Measurements from ENCODE around the gene TPK1. TPM values are rescaled to one million over a fixed set of nuclear protein-coding genes. Genes with fewer than 3 reads are reported as not detected.
A peak's percentile ranks its signal among the peaks of the same experiment; 100 is the strongest.

TPK1 gene
- total and polyA plus RNA-seq, 7 experiments from 2014 or later = 18.2 to 32.9 (median 26.3) TPM

GRCh38 chr7:144518360-144518759 lies 317.5 kb downstream of the TPK1 start:
- H3K9me3 Mint-ChIP-seq = no peaks in the 10 kb centered on the region
- no peak for DNase-seq
- no peak overlapping the region for H3K27ac ChIP-seq (ENCODE audit: low read depth, low read length)
- ChIA-PET POLR2A (interaction anchor here (0.6 kb wide), 1 partner anchor 131 kb away, joined by 3 read pairs; no protein-coding TSS in a partner anchor), CTCF (no interaction called here)
- H3K4me1 Mint-ChIP-seq = peaks cover 0 to 41% (median 25%) of the 10 kb centered on the region in 7 donors
- H3K27me3 Mint-ChIP-seq = no peaks in the 10 kb centered on the region
- H3K27ac Mint-ChIP-seq = peak overlapping the region in 1 of 9 donors; percentile 20
- intact Hi-C loops (cut with micrococcal nuclease) = loop anchor here in 1 of 2 donors (10.0 kb wide), 1 partner anchor 1566 kb away; no protein-coding TSS in a partner anchor
- H3K9me3 ChIP-seq (ENCODE audit: control insufficient read depth in 2 of 3, low read length in 3 of 3) = no peaks in the 10 kb centered on the region
- no peak overlapping the region for H3K4me3 ChIP-seq (ENCODE audit: low read length)
- peaks cover 0 to 14% (median 10%) of the 10 kb centered on the region in 5 donors for H3K36me3 Mint-ChIP-seq
- no peaks in the 10 kb centered on the region for H3K36me3 ChIP-seq (ENCODE audit: control insufficient read depth in 2 of 3, insufficient read depth in 3 of 3, low read length in 3 of 3)
- H3K27me3 ChIP-seq (ENCODE audit: control insufficient read depth in 2 of 2, insufficient read depth in 2 of 2, low read length in 2 of 2) = no peaks in the 10 kb centered on the region
- no peak overlapping the region for H3K4me3 Mint-ChIP-seq
- H3K4me1 ChIP-seq (ENCODE audit: control insufficient read depth in 2 of 2, insufficient read depth in 2 of 2, low read length in 2 of 2) = no peaks in the 10 kb centered on the region
- no peak for ATAC-seq

GRCh38 chr7:144517749-144518148 lies 318.1 kb downstream of the TPK1 start:
- peak in 5 of 9 donors; percentile 8 to 29 (median 14) for DNase-seq
- intact Hi-C loops (cut with micrococcal nuclease) = loop anchor here in 1 of 2 donors (10.0 kb wide), 1 partner anchor 1567 kb away; no protein-coding TSS in a partner anchor
- no peak overlapping the region for H3K4me3 Mint-ChIP-seq
- no peak for ATAC-seq
- H3K4me1 ChIP-seq (ENCODE audit: control insufficient read depth in 2 of 2, insufficient read depth in 2 of 2, low read length in 2 of 2) = no peaks in the 10 kb centered on the region
- H3K9me3 ChIP-seq (ENCODE audit: control insufficient read depth in 2 of 3, low read length in 3 of 3) = no peaks in the 10 kb centered on the region
- no peak overlapping the region for H3K27ac ChIP-seq (ENCODE audit: low read depth, low read length)
- no peaks in the 10 kb centered on the region for H3K9me3 Mint-ChIP-seq
- no peak overlapping the region for H3K4me3 ChIP-seq (ENCODE audit: low read length)
- no peaks in the 10 kb centered on the region for H3K27me3 ChIP-seq (ENCODE audit: control insufficient read depth in 2 of 2, insufficient read depth in 2 of 2, low read length in 2 of 2)
- peaks cover 0 to 41% (median 25%) of the 10 kb centered on the region in 7 donors for H3K4me1 Mint-ChIP-seq
- ChIA-PET POLR2A (interaction anchor here (0.6 kb wide), 1 partner anchor 130 kb away, joined by 3 read pairs; no protein-coding TSS in a partner anchor), CTCF (no interaction called here)
- peaks cover 0 to 14% (median 10%) of the 10 kb centered on the region in 5 donors for H3K36me3 Mint-ChIP-seq
- no peaks in the 10 kb centered on the region for H3K27me3 Mint-ChIP-seq
- H3K27ac Mint-ChIP-seq = no peak overlapping the region
- H3K36me3 ChIP-seq (ENCODE audit: control insufficient read depth in 2 of 3, insufficient read depth in 3 of 3, low read length in 3 of 3) = no peaks in the 10 kb centered on the region

- Mint-ChIP-seq H3K4me1 (peaks cover 0 to 37% (median 25%) of the 10 kb centered on the region in 7 donors), H3K27me3 (no peaks in the 10 kb centered on the region), H3K27ac (peak overlapping the region in 2 of 9 donors; percentile 32 to 76), H3K9me3 (no peaks in the 10 kb centered on the region), H3K4me3 (no peak overlapping the region), H3K36me3 (peaks cover 0 to 10% (median 5%) of the 10 kb centered on the region in 5 donors)
- H3K36me3 ChIP-seq (ENCODE audit: control insufficient read depth in 2 of 3, insufficient read depth in 3 of 3, low read length in 3 of 3) = no peaks in the 10 kb centered on the region
- H3K27ac ChIP-seq (ENCODE audit: low read depth, low read length) = no peak overlapping the region
- ATAC-seq (no peak), DNase-seq (no peak)
- H3K4me3 ChIP-seq (ENCODE audit: low read length) = no peak overlapping the region
- ChIA-PET CTCF (interaction anchor here (0.7 kb wide), 1 partner anchor 107 kb away, joined by 3 read pairs; no protein-coding TSS in a partner anchor), POLR2A (no interaction called here)
- H3K9me3 ChIP-seq (ENCODE audit: control insufficient read depth in 2 of 3, low read length in 3 of 3) = no peaks in the 10 kb centered on the region
- intact Hi-C loops (cut with micrococcal nuclease) = loop anchor here in 1 of 2 donors (10.0 kb wide), 1 partner anchor 1568 kb away; no protein-coding TSS in a partner anchor
- H3K27me3 ChIP-seq (ENCODE audit: control insufficient read depth in 2 of 2, insufficient read depth in 2 of 2, low read length in 2 of 2) = no peaks in the 10 kb centered on the region
- H3K4me1 ChIP-seq (ENCODE audit: control insufficient read depth in 2 of 2, insufficient read depth in 2 of 2, low read length in 2 of 2) = no peaks in the 10 kb centered on the region
Observed at GRCh38 chr7:144516729-144517525, 318.9 kb downstream of the TPK1 start.

GRCh38 chr7:144513334-144513733 lies 322.5 kb downstream of the TPK1 start:
- H3K9me3 Mint-ChIP-seq = no peaks in the 10 kb centered on the region
- CTCF ChIA-PET = no interaction called here
- no peak for ATAC-seq

GRCh38 chr7:144510621-144511020 lies 325.2 kb downstream of the TPK1 start:
- ChIA-PET POLR2A (no interaction called here), CTCF (no interaction called here)
- H3K4me3 ChIP-seq (ENCODE audit: low read length) = no peak overlapping the region
- no peak for DNase-seq
- H3K27me3 Mint-ChIP-seq = no peaks in the 10 kb centered on the region
- peaks cover 0 to 37% (median 27%) of the 10 kb centered on the region in 5 donors for H3K36me3 Mint-ChIP-seq
- H3K4me1 Mint-ChIP-seq = peaks cover 0 to 6% (median 0%) of the 10 kb centered on the region in 7 donors
- no peak overlapping the region for H3K27ac Mint-ChIP-seq
- H3K4me1 ChIP-seq (ENCODE audit: control insufficient read depth in 2 of 2, insufficient read depth in 2 of 2, low read length in 2 of 2) = no peaks in the 10 kb centered on the region
- H3K27me3 ChIP-seq (ENCODE audit: control insufficient read depth in 2 of 2, insufficient read depth in 2 of 2, low read length in 2 of 2) = no peaks in the 10 kb centered on the region
- H3K9me3 ChIP-seq (ENCODE audit: control insufficient read depth in 2 of 3, low read length in 3 of 3) = no peaks in the 10 kb centered on the region
- H3K36me3 ChIP-seq (ENCODE audit: control insufficient read depth in 2 of 3, insufficient read depth in 3 of 3, low read length in 3 of 3) = no peaks in the 10 kb centered on the region
- no peak overlapping the region for H3K4me3 Mint-ChIP-seq
- intact Hi-C loops (cut with micrococcal nuclease) = loop anchor here in 1 of 2 donors (10.0 kb wide), 1 partner anchor 1574 kb away; no protein-coding TSS in a partner anchor
- no peak overlapping the region for H3K27ac ChIP-seq (ENCODE audit: low read depth, low read length)
- no peak for ATAC-seq
- H3K9me3 Mint-ChIP-seq = peaks cover 0 to 8% (median 0%) of the 10 kb centered on the region in 11 donors

More at GRCh38 chr7:144513334-144513733, 322.5 kb downstream of the TPK1 start:
- H3K27me3 ChIP-seq (ENCODE audit: control insufficient read depth in 2 of 2, insufficient read depth in 2 of 2, low read length in 2 of 2) = no peaks in the 10 kb centered on the region
- DNase-seq = peak in 1 of 9 donors; percentile 7
- Mint-ChIP-seq H3K27me3 (no peaks in the 10 kb centered on the region), H3K4me1 (peaks cover 1 to 18% (median 8%) of the 10 kb centered on the region in 7 donors), H3K36me3 (peaks cover 0 to 16% (median 12%) of the 10 kb centered on the region in 5 donors), H3K4me3 (no peak overlapping the region), H3K27ac (no peak overlapping the region)
- no peaks in the 10 kb centered on the region for H3K36me3 ChIP-seq (ENCODE audit: control insufficient read depth in 2 of 3, insufficient read depth in 3 of 3, low read length in 3 of 3)
- H3K9me3 ChIP-seq (ENCODE audit: control insufficient read depth in 2 of 3, low read length in 3 of 3) = no peaks in the 10 kb centered on the region
- intact Hi-C loops (cut with micrococcal nuclease) = loop anchor here in 1 of 2 donors (10.0 kb wide), 1 partner anchor 1571 kb away; no protein-coding TSS in a partner anchor
- POLR2A ChIA-PET = no interaction called here
- no peak overlapping the region for H3K27ac ChIP-seq (ENCODE audit: low read depth, low read length)
- H3K4me3 ChIP-seq (ENCODE audit: low read length) = no peak overlapping the region
- H3K4me1 ChIP-seq (ENCODE audit: control insufficient read depth in 2 of 2, insufficient read depth in 2 of 2, low read length in 2 of 2) = no peaks in the 10 kb centered on the region

GRCh38 chr7:144508702-144509101 lies 327.2 kb downstream of the TPK1 start:
- peaks cover 0 to 44% (median 31%) of the 10 kb centered on the region in 5 donors for H3K36me3 Mint-ChIP-seq
- H3K4me3 Mint-ChIP-seq = no peak overlapping the region
- no peak for DNase-seq
- no peak for ATAC-seq
- ChIA-PET CTCF (no interaction called here), POLR2A (no interaction called here)
- Histone ChIP-seq H3K27ac (ENCODE audit: low read depth, low read length) (no peak overlapping the region), H3K27me3 (ENCODE audit: control insufficient read depth in 2 of 2, insufficient read depth in 2 of 2, low read length in 2 of 2) (no peaks in the 10 kb centered on the region), H3K4me3 (ENCODE audit: low read length) (no peak overlapping the region), H3K4me1 (ENCODE audit: control insufficient read depth in 2 of 2, insufficient read depth in 2 of 2, low read length in 2 of 2) (no peaks in the 10 kb centered on the region), H3K9me3 (ENCODE audit: control insufficient read depth in 2 of 3, low read length in 3 of 3) (no peaks in the 10 kb centered on the region), H3K36me3 (ENCODE audit: control insufficient read depth in 2 of 3, insufficient read depth in 3 of 3, low read length in 3 of 3) (no peaks in the 10 kb centered on the region)
- H3K27me3 Mint-ChIP-seq = no peaks in the 10 kb centered on the region
- peaks cover 0 to 8% (median 0%) of the 10 kb centered on the region in 11 donors for H3K9me3 Mint-ChIP-seq
- intact Hi-C loops (cut with micrococcal nuclease) = no loop called here
- H3K27ac Mint-ChIP-seq = no peak overlapping the region
- peaks cover 0 to 6% (median 0%) of the 10 kb centered on the region in 7 donors for H3K4me1 Mint-ChIP-seq
